Stimulated activated CD8-positive, alpha-beta memory T cell treated with anti-CD3 and anti-CD28 coated beads, Interleukin-15, amount 100 ng/mL, for 24 hours (primary cell): Measurements from ENCODE around the gene CPNE4.

Experiments used
- DNase-seq: peaks from one replicate; pipeline ENCODE4 v3.0.0-alpha.2; 2020; ENCODE audit warnings: low read depth

Gene CPNE4

DNA sequence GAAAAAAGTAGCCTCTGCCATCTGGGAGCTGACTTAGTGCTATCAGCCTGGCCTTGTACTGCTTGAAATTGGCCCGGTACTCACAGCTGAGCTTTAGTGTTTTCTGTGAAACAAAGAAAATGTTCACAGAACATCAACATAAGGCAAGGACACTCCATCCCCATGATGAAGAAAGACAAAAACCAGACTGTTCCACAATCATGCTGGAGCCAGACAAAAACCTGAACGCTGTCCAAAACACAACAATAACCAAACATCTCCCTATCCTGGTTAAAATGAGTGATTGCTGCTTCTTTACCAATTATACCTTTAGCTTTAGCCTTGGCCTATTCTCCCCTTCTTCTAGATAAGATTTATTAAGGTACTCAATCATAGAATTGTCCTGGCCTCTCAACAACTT, 153.9 kb downstream of the CPNE4 start:
- DNase-seq = no peak

GRCh38 chr3:131868203-131868602, 166.6 kb downstream of the CPNE4 start:
- DNase-seq = no peak

GRCh38 chr3:131856171-131856570, 178.6 kb downstream of the CPNE4 start:
- no peak for DNase-seq

DNA sequence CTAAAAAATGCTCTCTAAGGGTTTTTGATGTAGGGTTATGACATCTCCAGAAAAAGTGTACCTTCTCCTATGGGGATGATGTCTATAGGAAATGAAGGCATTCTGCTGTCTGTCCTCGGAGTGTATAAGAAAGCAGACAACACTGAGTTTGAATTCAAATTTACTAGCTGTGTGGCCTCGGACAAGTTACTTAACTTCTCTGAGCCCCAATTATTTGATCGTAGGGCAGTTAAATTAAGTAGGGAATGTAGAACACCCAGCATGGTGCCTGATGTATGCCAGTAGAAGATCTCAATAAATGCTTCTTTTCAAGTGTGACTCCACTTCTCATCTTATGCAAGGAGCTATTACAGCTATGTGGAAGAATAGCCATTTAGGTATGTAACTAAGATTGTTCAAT, 184.6 kb downstream of the CPNE4 start:
- DNase-seq = no peak

- no peak for DNase-seq
These were observed 185.2 kb downstream of the CPNE4 start for GRCh38 chr3:131849616-131850015.

DNA sequence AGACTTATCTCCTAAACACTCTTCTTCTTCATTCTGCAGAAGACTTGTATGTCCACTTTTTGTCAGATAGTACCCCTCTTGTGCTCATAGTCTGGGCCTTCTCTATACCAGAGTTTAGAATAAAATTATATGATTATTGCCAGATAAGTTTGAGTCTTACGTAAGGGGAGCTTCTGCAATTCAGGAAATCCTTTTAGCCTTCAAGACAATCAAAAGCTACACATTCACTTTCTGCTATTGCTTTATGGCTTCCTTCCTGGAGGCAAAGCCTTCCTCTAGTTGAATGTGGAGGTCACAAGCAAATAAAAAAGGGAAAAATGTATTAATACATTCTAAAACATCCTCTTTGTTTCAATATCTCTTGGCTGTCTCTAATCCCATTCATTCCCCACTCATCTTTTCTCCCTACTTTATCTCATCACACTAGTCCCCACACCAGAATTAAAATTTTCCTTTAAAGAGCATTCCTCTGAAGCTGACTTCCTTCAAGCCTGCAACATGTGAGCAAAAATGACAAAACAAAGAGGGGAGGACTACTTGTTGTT, 186.8 kb downstream of the CPNE4 start:
- no peak for DNase-seq

DNA sequence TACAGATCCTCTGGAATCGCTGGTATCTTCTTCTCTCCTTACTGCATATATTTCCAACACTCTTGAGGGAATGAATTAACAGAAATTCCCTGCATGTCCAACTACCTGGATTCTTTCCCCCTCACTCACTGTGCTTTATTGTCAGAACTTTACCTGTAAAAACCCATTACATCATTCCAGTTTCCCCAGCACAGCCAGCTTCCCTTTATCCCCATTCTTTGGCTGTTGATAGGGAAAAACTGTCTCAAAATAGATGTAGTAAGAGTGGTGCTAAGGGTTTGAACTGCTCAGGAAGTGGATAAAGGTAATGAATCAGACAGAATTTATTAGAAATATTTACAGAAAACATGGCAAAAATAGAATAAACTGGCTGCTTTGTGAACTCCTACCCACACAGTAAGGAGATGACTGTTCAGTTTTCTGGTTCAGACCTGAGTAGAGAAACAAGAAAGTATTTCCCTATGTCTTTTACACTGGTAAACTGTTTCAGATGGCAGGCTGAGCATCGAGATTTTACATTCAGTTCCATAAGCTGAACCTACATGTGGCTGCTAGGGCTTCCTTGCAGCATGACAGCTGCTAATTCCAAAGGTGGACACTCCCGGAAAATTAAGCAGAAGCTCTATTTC, 188.4 kb downstream of the CPNE4 start:
- DNase-seq = no peak

GRCh38 chr3:131843174-131843573, 191.6 kb downstream of the CPNE4 start:
- no peak for DNase-seq

DNA sequence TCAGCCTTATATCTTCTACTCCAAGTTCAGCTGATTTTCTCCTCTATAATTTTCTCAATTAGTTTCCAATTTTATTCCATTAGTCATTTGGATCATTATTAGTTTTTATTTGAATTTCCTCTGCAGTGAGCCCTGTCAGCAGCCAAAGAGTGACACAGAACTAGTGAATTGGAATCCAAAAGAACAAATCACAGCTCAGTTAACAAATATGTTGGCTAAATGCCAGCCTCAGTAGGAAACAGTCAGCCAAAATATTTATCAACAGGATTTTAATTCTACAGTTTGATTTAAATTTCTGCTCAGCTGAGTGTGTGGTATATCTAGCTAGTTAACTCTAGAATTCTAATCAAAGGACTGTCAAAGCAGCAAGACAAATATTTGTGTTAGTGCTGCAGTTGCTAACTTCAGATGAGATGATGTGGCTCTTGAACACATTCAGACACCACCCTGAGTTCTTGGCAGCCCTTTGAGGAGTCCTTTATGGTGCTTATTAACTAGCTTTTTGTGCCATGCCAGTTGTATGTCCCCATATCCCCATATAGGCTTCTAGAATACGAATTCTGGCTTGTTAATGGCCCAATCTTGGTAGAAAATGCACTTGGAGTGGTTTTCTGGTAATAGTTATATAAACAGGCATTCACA, 194.5 kb downstream of the CPNE4 start:
- DNase-seq = no peak

GRCh38 chr3:131835906-131836305, 198.9 kb downstream of the CPNE4 start:
- no peak for DNase-seq

DNA sequence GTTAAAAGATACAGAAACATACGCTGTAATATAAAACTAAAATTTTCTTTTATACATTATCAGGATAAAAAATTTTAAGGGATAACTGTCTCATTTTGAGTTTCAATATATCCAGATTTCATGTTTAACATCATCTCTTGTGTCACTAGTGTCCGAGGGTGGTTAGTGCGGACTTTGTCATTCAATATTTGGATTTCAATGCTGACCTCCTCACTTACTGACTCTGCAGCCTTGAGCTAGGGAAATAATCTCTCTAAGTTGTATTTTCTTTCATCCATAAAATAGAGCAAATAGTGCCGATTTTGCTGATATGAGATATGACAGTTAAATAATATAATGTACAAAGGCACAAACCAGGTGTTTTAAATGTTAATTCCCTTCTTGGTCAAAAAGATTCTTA, 203.2 kb downstream of the CPNE4 start:
- no peak for DNase-seq

- no peak for DNase-seq
These were observed 213.5 kb downstream of the CPNE4 start for GRCh38 chr3:131821191-131821762.

DNA sequence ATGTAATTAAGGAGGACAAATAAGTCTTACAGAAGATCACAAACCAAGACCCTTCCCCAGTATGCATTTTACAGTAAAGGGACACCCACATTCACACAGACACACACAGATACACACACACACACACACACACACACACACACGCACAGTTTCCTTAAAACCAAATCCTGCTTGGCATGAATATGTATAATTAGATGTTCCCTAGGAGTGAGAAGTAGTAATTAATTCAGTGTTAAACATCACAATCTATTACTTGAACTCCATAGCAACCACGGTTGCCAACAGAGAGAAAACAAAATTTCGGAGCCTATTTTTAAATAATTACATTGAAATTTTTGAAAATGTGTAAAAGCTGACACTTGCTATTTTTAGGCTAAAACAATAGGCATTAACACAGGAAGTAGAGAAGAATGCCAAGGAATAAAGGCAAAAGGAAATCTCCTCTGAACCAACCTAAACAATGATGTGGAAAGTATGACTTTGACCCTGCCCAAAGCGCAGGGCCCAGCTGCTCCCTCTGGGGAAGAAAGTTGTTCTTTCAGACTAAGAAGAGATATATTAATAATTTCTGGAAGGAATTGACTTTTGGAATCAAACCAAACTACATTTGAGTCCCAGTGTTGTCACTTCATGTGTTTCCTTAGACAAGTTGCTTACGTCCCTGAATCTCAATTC, 215.3 kb downstream of the CPNE4 start:
- no peak for DNase-seq

DNA sequence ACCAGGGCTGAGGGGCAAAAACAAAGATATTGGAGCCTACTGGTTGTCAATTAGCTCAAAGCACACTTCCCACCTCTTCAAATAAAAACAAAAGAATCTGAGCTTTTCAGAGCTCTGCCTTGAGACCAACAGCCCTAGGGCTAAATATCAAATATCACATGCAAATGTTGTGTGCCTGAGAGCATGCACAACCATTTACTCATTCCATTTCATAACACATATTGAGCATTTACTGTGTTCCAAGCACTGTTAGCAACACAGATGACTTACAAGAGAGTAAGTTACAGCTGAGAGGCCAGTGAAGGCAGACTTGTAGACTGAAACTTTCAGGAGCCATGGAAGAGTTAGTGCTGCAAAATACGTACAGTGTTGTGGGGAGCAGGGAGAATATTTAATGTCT, 222.4 kb downstream of the CPNE4 start:
- no peak for DNase-seq

DNA sequence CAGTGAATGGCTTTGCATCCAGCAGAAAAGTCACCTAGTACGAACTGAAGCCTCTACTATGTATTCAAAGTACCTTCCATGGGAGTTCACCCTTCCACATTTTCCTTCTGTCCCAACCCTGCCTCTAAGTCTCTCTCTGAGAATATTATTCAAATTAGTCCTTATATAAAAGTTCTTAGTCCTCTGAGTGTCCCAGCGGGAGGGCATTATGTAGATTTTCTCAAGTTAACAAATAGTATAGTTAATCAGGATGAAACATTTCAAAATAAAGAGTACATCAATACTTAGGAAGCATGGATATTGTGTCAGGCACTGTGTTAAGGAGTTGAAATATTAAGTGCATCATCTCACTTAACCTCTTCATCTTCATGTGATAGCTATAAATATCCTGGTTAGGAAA, 223.3 kb downstream of the CPNE4 start:
- DNase-seq = no peak

DNA sequence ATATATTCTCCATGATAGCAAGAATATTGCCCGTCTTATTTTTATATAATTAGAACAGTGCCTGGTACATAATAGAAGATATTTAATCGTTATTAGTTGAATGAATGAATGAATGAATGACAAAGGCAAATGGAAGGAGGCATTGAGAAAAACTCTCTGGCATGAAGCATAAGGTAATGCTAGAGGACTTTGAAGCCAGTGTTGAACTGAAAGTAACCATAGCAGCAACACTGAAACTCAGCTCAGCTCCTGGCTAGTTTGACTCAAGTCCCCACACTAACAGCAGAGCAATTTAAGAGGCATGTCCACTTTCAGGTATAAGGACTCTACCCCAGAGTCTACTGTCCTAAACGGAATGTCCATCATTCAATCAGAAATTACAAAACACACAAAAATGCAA, 227.0 kb downstream of the CPNE4 start:
- no peak for DNase-seq

DNA sequence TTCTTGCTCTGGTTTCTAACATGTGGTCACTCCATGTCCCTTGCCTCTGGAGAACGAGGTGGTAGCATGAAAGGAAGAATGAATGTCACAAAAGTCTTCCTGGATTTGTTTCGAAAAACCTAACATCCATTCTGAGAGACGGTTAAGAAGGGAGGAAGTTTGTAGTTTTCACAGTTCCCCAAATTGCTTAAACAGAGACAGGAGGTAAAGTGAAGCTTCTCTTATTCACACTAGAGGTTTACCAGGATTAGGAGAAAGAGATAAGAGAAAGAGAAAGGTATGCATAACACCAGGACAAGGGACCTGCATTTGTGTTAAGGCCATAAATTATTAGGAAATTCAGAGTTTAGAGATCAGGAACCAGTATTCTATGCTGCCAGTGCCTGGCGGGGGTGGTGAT, 228.1 kb downstream of the CPNE4 start:
- DNase-seq = no peak

DNA sequence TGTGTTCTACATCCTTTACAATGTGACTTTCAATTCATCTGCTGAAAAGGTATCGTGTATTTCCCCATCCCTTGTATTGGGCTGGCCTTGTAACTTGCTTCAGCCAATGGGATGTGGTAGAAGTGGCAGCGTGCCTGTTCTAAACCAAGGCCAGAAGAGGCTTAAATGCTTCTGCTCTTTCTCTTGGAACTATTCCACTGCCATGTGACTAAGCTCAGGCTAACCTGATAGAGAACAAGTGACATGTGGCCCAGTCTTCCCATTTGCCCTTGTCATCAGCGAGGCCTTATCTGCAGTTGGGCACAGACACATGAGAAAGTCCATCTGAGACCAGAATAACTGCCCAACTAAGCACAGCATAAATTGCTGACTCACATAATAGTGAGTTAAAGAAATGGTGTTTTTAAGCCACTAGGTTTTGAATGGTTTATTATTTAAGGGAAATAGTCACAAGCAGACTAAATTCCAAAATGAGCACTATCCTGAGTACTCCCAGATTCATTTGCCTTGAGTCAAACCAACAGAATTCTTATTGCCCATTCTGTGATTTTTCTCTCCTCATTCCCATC, 230.2 kb downstream of the CPNE4 start:
- no peak for DNase-seq

DNA sequence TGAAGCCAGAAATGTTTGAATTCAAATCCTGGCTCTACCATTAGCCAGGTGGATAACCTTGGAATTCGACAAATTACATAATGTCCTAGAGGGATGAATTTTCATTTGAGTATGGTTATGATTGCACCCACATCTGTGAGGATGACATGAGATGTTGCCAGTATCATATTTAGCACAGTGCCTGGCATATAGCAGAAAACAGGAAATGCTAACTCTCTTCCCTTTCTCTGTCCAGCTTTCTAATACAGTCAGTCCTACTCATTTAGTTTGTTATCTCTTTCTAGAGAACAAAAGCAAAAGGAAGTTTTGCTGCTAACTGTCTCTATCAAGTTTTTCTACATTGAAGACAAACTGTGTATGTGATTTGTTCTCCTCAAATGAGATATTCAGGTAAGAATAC, 231.7 kb downstream of the CPNE4 start:
- DNase-seq = no peak

DNA sequence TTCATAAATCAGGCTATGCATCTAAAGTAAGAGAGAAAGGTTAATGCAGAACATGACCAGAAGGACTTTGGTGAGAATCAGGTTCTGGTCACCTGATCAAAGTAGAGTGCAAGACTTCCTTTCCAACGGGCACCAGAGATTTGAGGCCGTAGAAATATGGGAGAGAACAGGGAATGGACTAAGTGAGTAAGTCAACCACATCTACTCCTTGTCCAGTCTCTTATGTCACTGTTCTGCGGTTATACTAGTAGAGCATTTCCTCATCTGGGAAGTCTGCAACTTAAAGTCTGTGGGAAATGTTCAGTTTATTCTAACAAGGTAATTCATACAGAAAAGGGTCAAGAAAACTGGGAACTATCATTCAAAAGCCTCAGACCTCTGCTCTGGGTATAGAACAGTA, 232.8 kb downstream of the CPNE4 start:
- DNase-seq = no peak

- no peak for DNase-seq
These were observed 233.2 kb downstream of the CPNE4 start for GRCh38 chr3:131801566-131801965.

GRCh38 chr3:131797776-131798175, 237.0 kb downstream of the CPNE4 start:
- no peak for DNase-seq
